Endothelial cell of umbilical vein (primary cell): ENCODE measurements around the gene MEPE. TPM values are rescaled to one million over a fixed set of nuclear protein-coding genes. Genes with fewer than 3 reads are reported as not detected.

Source experiments
- BruUV-seq: library from RNA; stranded (reverse); fragments of 400-500 nt; replicated peaks from 2 replicates; lab custom pipeline; 2021; lab: Mats Ljungman, UMichigan
- CTCF ChIA-PET: fragments of 300-600, 350-600 bp; sonication (Branson Sonifier 250); formaldehyde crosslinking; loops from one replicate; lab custom pipeline; 2021; ENCODE audit warnings: antibody characterized with exemption, inconsistent platforms; lab: Charles Lee
- POLR2A ChIA-PET: fragments of 300-600, 350-600 bp; sonication (Branson Sonifier 250); formaldehyde crosslinking; loops from one replicate; lab custom pipeline; 2021; ENCODE audit warnings: antibody characterized with exemption, inconsistent platforms; lab: Charles Lee
- DNase-seq: peaks from one replicate; pipeline ENCODE4 v3.0.0-alpha.2; 2011; ENCODE audit warnings: low read depth, low spot score
- FAIRE-seq: peaks from 2 replicates; lab custom pipeline; 2011; peaks lifted over from hg19 to GRCh38; lab: Jason Lieb, UNC
- H2AFZ ChIP-seq: 2 replicates; pipeline ENCODE4 v1.6.0; 2012; ENCODE audit warnings: low read depth, low read length, control low read depth, inconsistent platforms
- H3K27ac ChIP-seq: 2 replicates; pipeline ENCODE4 v1.5.1; 2011; ENCODE audit warnings: low read depth, mild to moderate bottlenecking, control low read depth, low read length, moderate library complexity; ENCODE audit not compliant: insufficient read depth
- H3K27me3 ChIP-seq, 2 experiments: 2 replicates each; pipeline versions ENCODE4 v1.6.0 to v1.6.1; 2011; ENCODE audit warnings: low read length in 2 of 2, mixed read lengths in 1 of 2; ENCODE audit not compliant: control insufficient read depth in 2 of 2, insufficient read depth in 2 of 2
- H3K36me3 ChIP-seq, 2 experiments: 2 replicates in 1 of 2; 3 replicates in 1 of 2; pipeline ENCODE4 v1.5.1; 2011; ENCODE audit warnings: low read length in 2 of 2, mild to moderate bottlenecking in 1 of 2, moderate library complexity in 1 of 2; ENCODE audit not compliant: control insufficient read depth in 2 of 2, insufficient read depth in 2 of 2; ENCODE audit errors: extremely low read depth in 1 of 2
- H3K4me1 ChIP-seq: 3 replicates; pipeline ENCODE4 v1.5.1; 2011; ENCODE audit warnings: mild to moderate bottlenecking, low read length; ENCODE audit not compliant: control insufficient read depth, insufficient read depth; ENCODE audit errors: extremely low read depth
- H3K4me2 ChIP-seq: 2 replicates; pipeline ENCODE4 v1.6.1; 2011; ENCODE audit warnings: low read length, control low read depth, mixed read lengths; ENCODE audit not compliant: insufficient read depth
- H3K4me3 ChIP-seq, 3 experiments: fragments of 200-600 bp in 1 of 3; sonication (generic), shearing (Covaris generic) in 1 of 3; replicated peaks in 1 of 3; 2 replicates each; pipeline ENCODE4 v1.5.1; 2011 to 2016; ENCODE audit warnings: control low read depth in 3 of 3, low read length in 3 of 3, mild to moderate bottlenecking in 2 of 3, inconsistent platforms in 1 of 3, low read depth in 1 of 3, moderate library complexity in 1 of 3; ENCODE audit not compliant: insufficient read depth in 1 of 3
- H3K79me2 ChIP-seq: 2 replicates; pipeline ENCODE4 v1.6.0; 2012; ENCODE audit warnings: low read length, inconsistent platforms; ENCODE audit not compliant: control insufficient read depth, insufficient read depth
- H3K9ac ChIP-seq: replicated peaks from 2 replicates; pipeline ENCODE3; 2011; ENCODE audit warnings: low read length, control low read depth; ENCODE audit not compliant: insufficient read depth; ENCODE audit errors: extremely low read depth
- H3K9me1 ChIP-seq: replicated peaks from 3 replicates; pipeline ENCODE4 v1.6.0; 2011; ENCODE audit warnings: mild to moderate bottlenecking, low read length; ENCODE audit not compliant: control insufficient read depth, insufficient read depth; ENCODE audit errors: extremely low read depth
- H3K9me3 ChIP-seq: replicated peaks from 2 replicates; pipeline ENCODE4 v1.5.1; 2012; ENCODE audit warnings: low read length, inconsistent platforms; ENCODE audit not compliant: control insufficient read depth, insufficient read depth
- H4K20me1 ChIP-seq: replicated peaks from 2 replicates; pipeline ENCODE3; 2011; ENCODE audit warnings: mild to moderate bottlenecking, low read length; ENCODE audit not compliant: control insufficient read depth, insufficient read depth; ENCODE audit errors: extremely low read depth
- EZH2 ChIP-seq: IDR thresholded peaks from 2 replicates; pipeline ENCODE4 v1.6.1; 2012; ENCODE audit warnings: borderline replicate concordance, low read depth, mild to moderate bottlenecking, moderate library complexity, low read length, inconsistent platforms; ENCODE audit not compliant: severe bottlenecking
- FOS ChIP-seq: IDR thresholded peaks from 2 replicates; pipeline ENCODE4 v1.6.1; 2011; ENCODE audit warnings: mild to moderate bottlenecking, low read length, moderate library complexity, borderline replicate concordance; ENCODE audit not compliant: insufficient read depth
- GATA2 ChIP-seq: IDR thresholded peaks from 2 replicates; pipeline ENCODE4 v1.7.0; 2011; ENCODE audit warnings: low read depth, mild to moderate bottlenecking, moderate library complexity, mixed read lengths, low read length; ENCODE audit not compliant: insufficient read length, insufficient read depth
- JUN ChIP-seq: IDR thresholded peaks from 2 replicates; pipeline ENCODE4 v1.6.1; 2011; ENCODE audit warnings: borderline replicate concordance, low read depth; ENCODE audit not compliant: insufficient read length, insufficient read depth
- MYC ChIP-seq: IDR thresholded peaks from one replicate; pipeline ENCODE4 v1.6.1; 2011; ENCODE audit warnings: mild to moderate bottlenecking, low read depth, low read length
- POLR2A ChIP-seq: IDR thresholded peaks from 2 replicates; pipeline ENCODE4 v1.6.1; 2012; ENCODE audit warnings: low read depth, mild to moderate bottlenecking, control low read depth, low read length
- POLR2AphosphoS5 ChIP-seq: IDR thresholded peaks from 2 replicates; pipeline ENCODE4 v1.6.1; 2012; ENCODE audit warnings: low read depth, mild to moderate bottlenecking, control low read depth, low read length, moderate library complexity; ENCODE audit not compliant: insufficient read depth
- dilution Hi-C: fragments of 300-500 bp; cut with MboI; formaldehyde crosslinking; loops from one replicate; pipeline ENCODE4 v1.15.0; 2019; ENCODE audit warnings: low sequenced_read_pairs; ENCODE audit not compliant: extremely low pct_ligation_motif_present
- intact Hi-C: fragments of 100-400 bp; cut with micrococcal nuclease; formaldehyde crosslinking; loops from one replicate; pipeline ENCODE4 v1.10.0; 2022
- polyA plus RNA-seq, 4 experiments: library from polyadenylated mRNA; depleted of rRNA in 3 of 4; stranded (reverse) in 3 of 4; unstranded in 1 of 4; fragments of >200 nt; gene quantifications; 2 replicates each; pipeline versions ENCODE4 v1.2.1 to v1.2.3, GENCODE V29; 2011 to 2012; ENCODE audit warnings: missing spikeins in 1 of 4
- total RNA-seq: library from RNA; stranded (reverse); gene quantifications from 2 replicates; pipeline ENCODE4 v1.2.3, GENCODE V29; 2021
- TF ChIP-seq, protein P1 (sequence below): IDR thresholded peaks from 2 replicates; pipeline ENCODE4 v1.6.1; 2011; ENCODE audit not compliant: insufficient read depth, insufficient read length
- TF ChIP-seq, protein P2 (sequence below), 2 donors: IDR thresholded peaks; 1 replicate in 1 of 2; 2 replicates in 1 of 2; pipeline ENCODE4 v1.5.1; 2011; ENCODE audit warnings: low read length in 2 of 2, mild to moderate bottlenecking in 2 of 2, moderate library complexity in 2 of 2, control low read depth in 1 of 2, inconsistent platforms in 1 of 2, low read depth in 1 of 2; ENCODE audit not compliant: insufficient read depth in 1 of 2; ENCODE audit errors: extremely low read depth in 1 of 2

The MEPE gene
- total and polyA plus RNA-seq, 2 donors (not counting 3 experiments of a cell fraction or from before 2014, with no cell fraction given): not detected

DNA sequence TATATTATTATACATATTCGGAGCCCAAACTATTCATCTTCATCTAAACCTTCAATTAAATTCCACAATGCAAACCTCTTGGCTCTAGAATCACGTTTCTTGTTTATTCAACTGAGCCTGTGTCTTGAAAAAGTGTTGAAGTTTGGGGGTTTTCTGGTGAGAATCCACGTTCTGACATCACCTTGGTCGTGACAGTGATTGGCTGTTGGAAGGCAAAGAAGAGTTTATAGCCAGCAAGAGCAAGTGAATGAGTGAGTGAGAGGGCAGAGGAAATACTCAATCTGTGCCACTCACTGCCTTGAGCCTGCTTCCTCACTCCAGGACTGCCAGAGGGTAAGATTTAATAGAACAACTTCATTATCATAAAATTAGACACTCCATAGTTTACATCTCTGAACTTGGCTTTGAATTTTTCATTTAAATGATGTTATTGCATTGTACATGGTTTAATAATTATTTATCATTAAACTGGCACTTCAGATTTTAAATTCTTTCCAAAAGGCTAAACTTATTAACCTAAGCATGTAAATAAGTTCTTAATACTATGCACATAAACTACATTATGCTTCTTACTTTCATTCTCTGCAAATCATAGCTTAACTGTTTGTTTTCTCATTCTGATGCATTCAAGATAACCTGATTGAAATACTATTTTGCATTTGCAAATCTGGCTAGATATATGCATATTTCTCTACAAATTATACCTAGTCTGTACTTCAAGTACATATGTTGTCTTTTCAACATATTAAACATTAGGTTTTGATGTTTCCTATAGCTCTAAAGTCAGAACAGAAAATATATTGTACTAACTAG is 33.3 kb upstream of the MEPE start, which contains the start of gene IBSP:
TSS of gene IBSP (plus strand) at position 254 of the 813 bp plus-strand sequence. CDS start 2,808 bp downstream, outside the sequence.
- dilution Hi-C loops: no loop called here
- no peak within 1 kb of the TSS for H3K9ac ChIP-seq
- H2AFZ ChIP-seq: no peak within 1 kb of the TSS
- ChIA-PET POLR2A (no interaction called here), CTCF (interaction anchor here (0.8 kb wide), 1 partner anchor 424 kb away, joined by 3 read pairs; no protein-coding TSS in a partner anchor)
- intact Hi-C loops: no loop called here
- H3K27me3 ChIP-seq: peaks cover 0 to 1% of the 10 kb centered on the region in 2 experiments
- H3K9me1 ChIP-seq: no peaks in the 10 kb centered on the region
- no peaks in the 10 kb centered on the region for H3K36me3 ChIP-seq
- no peaks in the 10 kb centered on the region for H3K79me2 ChIP-seq
- no peak within 1 kb of the TSS for H3K4me3 ChIP-seq
- H4K20me1 ChIP-seq: no peaks in the 10 kb centered on the region
- no peak within 1 kb of the TSS for H3K4me2 ChIP-seq
- no peak within 1 kb of the TSS for H3K27ac ChIP-seq
- H3K4me1 ChIP-seq: no peaks in the 10 kb centered on the region
- TF ChIP-seq FOS (no peak), EZH2 (no peak), POLR2A (no peak), JUN (no peak), GATA2 (no peak), POLR2AphosphoS5 (no peak), MYC (no peak)
- TF ChIP-seq, protein P1, sequence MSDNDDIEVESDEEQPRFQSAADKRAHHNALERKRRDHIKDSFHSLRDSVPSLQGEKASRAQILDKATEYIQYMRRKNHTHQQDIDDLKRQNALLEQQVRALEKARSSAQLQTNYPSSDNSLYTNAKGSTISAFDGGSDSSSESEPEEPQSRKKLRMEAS: no peak
- TF ChIP-seq, protein P2, sequence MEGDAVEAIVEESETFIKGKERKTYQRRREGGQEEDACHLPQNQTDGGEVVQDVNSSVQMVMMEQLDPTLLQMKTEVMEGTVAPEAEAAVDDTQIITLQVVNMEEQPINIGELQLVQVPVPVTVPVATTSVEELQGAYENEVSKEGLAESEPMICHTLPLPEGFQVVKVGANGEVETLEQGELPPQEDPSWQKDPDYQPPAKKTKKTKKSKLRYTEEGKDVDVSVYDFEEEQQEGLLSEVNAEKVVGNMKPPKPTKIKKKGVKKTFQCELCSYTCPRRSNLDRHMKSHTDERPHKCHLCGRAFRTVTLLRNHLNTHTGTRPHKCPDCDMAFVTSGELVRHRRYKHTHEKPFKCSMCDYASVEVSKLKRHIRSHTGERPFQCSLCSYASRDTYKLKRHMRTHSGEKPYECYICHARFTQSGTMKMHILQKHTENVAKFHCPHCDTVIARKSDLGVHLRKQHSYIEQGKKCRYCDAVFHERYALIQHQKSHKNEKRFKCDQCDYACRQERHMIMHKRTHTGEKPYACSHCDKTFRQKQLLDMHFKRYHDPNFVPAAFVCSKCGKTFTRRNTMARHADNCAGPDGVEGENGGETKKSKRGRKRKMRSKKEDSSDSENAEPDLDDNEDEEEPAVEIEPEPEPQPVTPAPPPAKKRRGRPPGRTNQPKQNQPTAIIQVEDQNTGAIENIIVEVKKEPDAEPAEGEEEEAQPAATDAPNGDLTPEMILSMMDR (IDR thresholded peaks at IDR 0.05; ENCODE audit: extremely low read depth in 1 of 2, insufficient read depth in 1 of 2, low read depth in 1 of 2, low read length in 2 of 2): no peak
- no TSS peak for BruUV-seq
- no peak for FAIRE-seq
- no peaks in the 10 kb centered on the region for H3K9me3 ChIP-seq
- no peak for DNase-seq
